HEK293 (cell line): Measurements from ENCODE around the gene ACTR6.
A peak's percentile ranks its signal among the peaks of the same experiment; 100 is the strongest.

Experiments
- CTCF ChIA-PET: fragments of 350-600 bp; formaldehyde crosslinking; extraction: SDS; loops from one replicate; lab custom pipeline; 2021; ENCODE audit warnings: antibody characterized with exemption; lab: Yijun Ruan, JAX
- POLR2A ChIA-PET: fragments of 300-600 bp; formaldehyde crosslinking; extraction: SDS; loops from one replicate; lab custom pipeline; 2020; ENCODE audit warnings: antibody characterized with exemption, inconsistent platforms; lab: Yijun Ruan, JAX
- H3K27ac ChIP-seq: fragments of 200-500 bp; sonication (Bioruptor generic); 2 replicates; pipeline ENCODE4 v1.5.1; 2014; ENCODE audit warnings: low read depth, low read length, control low read depth, inconsistent platforms; ENCODE audit errors: extremely low read depth
- H3K36me3 ChIP-seq, 2 experiments: fragments of 200-500 bp in 1 of 2; sonication (Bioruptor generic) in 1 of 2; 1 replicate in 1 of 2; 2 replicates in 1 of 2; pipeline ENCODE4 v1.5.1; 2014 to 2017; ENCODE audit warnings: inconsistent platforms in 2 of 2, low read length in 2 of 2; ENCODE audit not compliant: control insufficient read depth in 2 of 2, insufficient read depth in 1 of 2
- H3K4me1 ChIP-seq: fragments of 200-500 bp; sonication (Bioruptor generic); 2 replicates; pipeline ENCODE4 v1.5.1; 2014; ENCODE audit warnings: mild to moderate bottlenecking, low read length, inconsistent platforms; ENCODE audit not compliant: control insufficient read depth, insufficient read depth
- H3K4me3 ChIP-seq: 2 replicates; pipeline ENCODE4 v1.5.1; 2011; ENCODE audit warnings: low read depth, mild to moderate bottlenecking, control low read depth, low read length, moderate library complexity
- H3K9me3 ChIP-seq: fragments of 200-500 bp; sonication (Bioruptor generic); 2 replicates; pipeline ENCODE4 v1.5.1; 2014; ENCODE audit warnings: low read depth, low read length, inconsistent platforms; ENCODE audit not compliant: control insufficient read depth, insufficient read depth
- BCL11A ChIP-seq: fragments of 450-650 bp; formaldehyde crosslinking; IDR thresholded peaks from 2 replicates; pipeline ENCODE4 v1.5.1; 2016; ENCODE audit warnings: low read depth, missing biosample characterization, missing genetic modification characterization
- PRDM6 ChIP-seq: fragments of 450-650 bp; formaldehyde crosslinking; IDR thresholded peaks from 2 replicates; pipeline ENCODE4 v1.5.1; 2017; ENCODE audit warnings: missing biosample characterization, missing genetic modification characterization
- REST ChIP-seq: fragments of 450-650 bp; formaldehyde crosslinking; IDR thresholded peaks from 2 replicates; pipeline ENCODE4 v1.5.1; 2016; ENCODE audit warnings: missing biosample characterization, missing genetic modification characterization
- SP3 ChIP-seq: fragments of 450-650 bp; formaldehyde crosslinking; IDR thresholded peaks from 2 replicates; pipeline ENCODE4 v1.5.1; 2016; ENCODE audit warnings: missing biosample characterization, missing genetic modification characterization
- ZBTB1 ChIP-seq: fragments of 450-650 bp; formaldehyde crosslinking; IDR thresholded peaks from 2 replicates; pipeline ENCODE4 v1.5.1; 2016; ENCODE audit warnings: missing biosample characterization, missing genetic modification characterization
- ZBTB21 ChIP-seq: fragments of 450-650 bp; formaldehyde crosslinking; IDR thresholded peaks from 2 replicates; pipeline ENCODE4 v1.5.1; 2017; ENCODE audit warnings: missing biosample characterization, missing genetic modification characterization
- ZNF140 ChIP-seq: fragments of 450-650 bp; formaldehyde crosslinking; IDR thresholded peaks from 2 replicates; pipeline ENCODE4 v1.5.1; 2016; ENCODE audit warnings: missing biosample characterization, missing genetic modification characterization
- ZNF148 ChIP-seq: fragments of 450-650 bp; formaldehyde crosslinking; IDR thresholded peaks from 2 replicates; pipeline ENCODE4 v1.5.0; 2017; ENCODE audit warnings: missing biosample characterization, missing genetic modification characterization, borderline replicate concordance
- ZNF18 ChIP-seq: fragments of 450-650 bp; formaldehyde crosslinking; IDR thresholded peaks from 2 replicates; pipeline ENCODE4 v1.5.1; 2016; ENCODE audit warnings: missing biosample characterization, missing genetic modification characterization
- ZNF19 ChIP-seq: fragments of 450-650 bp; formaldehyde crosslinking; IDR thresholded peaks from 2 replicates; pipeline ENCODE4; 2016; ENCODE audit warnings: missing biosample characterization, missing genetic modification characterization, low read depth
- ZNF426 ChIP-seq: fragments of 450-650 bp; formaldehyde crosslinking; IDR thresholded peaks from 2 replicates; pipeline ENCODE4 v1.5.1; 2017; ENCODE audit warnings: missing biosample characterization, missing genetic modification characterization, mild to moderate bottlenecking, inconsistent platforms, moderate library complexity
- ZNF555 ChIP-seq: fragments of 450-650 bp; formaldehyde crosslinking; conservative IDR thresholded peaks from 2 replicates; pipeline ENCODE4 v1.5.1; 2017; ENCODE audit warnings: missing biosample characterization, mild to moderate bottlenecking, missing genetic modification characterization, inconsistent platforms
- ZNF639 ChIP-seq: fragments of 450-650 bp; formaldehyde crosslinking; IDR thresholded peaks from 2 replicates; pipeline ENCODE4 v1.5.1; 2016; ENCODE audit warnings: missing biosample characterization, missing genetic modification characterization
- ZNF654 ChIP-seq: fragments of 450-650 bp; formaldehyde crosslinking; IDR thresholded peaks from 2 replicates; pipeline ENCODE4 v1.5.1; 2016; ENCODE audit warnings: low read depth, missing biosample characterization, missing genetic modification characterization

ACTR6 gene

GRCh38 chr12:100213016-100213891 is 12.6 kb downstream of the ACTR6 start (continued):
- TF ChIP-seq ZNF639 (tag by site-specific recombination) (no peak), ZNF426 (tag by site-specific recombination) (no peak), ZNF654 (tag by site-specific recombination) (no peak), ZNF555 (tag by site-specific recombination) (no peak), ZBTB21 (no peak), BCL11A (tag by site-specific recombination) (no peak), ZNF18 (no peak), ZNF148 (tag by site-specific recombination) (no peak)

GRCh38 chr12:100214518-100214917 is 13.9 kb downstream of the ACTR6 start:
- Histone ChIP-seq H3K36me3 (peaks cover 54 to 56% of the 10 kb centered on the region in 2 experiments), H3K27ac (no peak overlapping the region), H3K9me3 (no peaks in the 10 kb centered on the region), H3K4me3 (no peak overlapping the region), H3K4me1 (peaks cover 5% of the 10 kb centered on the region)
- TF ChIP-seq ZNF140, result no peak
- TF ChIP-seq REST (tag by site-specific recombination), result no peak
- TF ChIP-seq SP3, result no peak
- ChIA-PET CTCF (interaction anchor here (0.6 kb wide), 1 partner anchor 183 kb away, joined by 3 read pairs; no protein-coding TSS in a partner anchor), POLR2A (no interaction called here)

GRCh38 chr12:100215209-100215608 is 14.6 kb downstream of the ACTR6 start:
- TF ChIP-seq ZBTB1 (tag by site-specific recombination) (no peak), ZNF19 (tag by site-specific recombination) (no peak), PRDM6 (0 out of 2 replicates have a peak, but pooled peaks have one; percentile 17)
- TF ChIP-seq, all 188 proteins: peak for 1
- peaks cover 49 to 52% of the 10 kb centered on the region in 2 experiments for H3K36me3 ChIP-seq
- no peak overlapping the region for H3K4me3 ChIP-seq
- H3K9me3 ChIP-seq, result no peaks in the 10 kb centered on the region
- POLR2A ChIA-PET, result no interaction called here
- CTCF ChIA-PET, result interaction anchor here (0.6 kb wide), 1 partner anchor 184 kb away, joined by 3 read pairs; no protein-coding TSS in a partner anchor
- peaks cover 9% of the 10 kb centered on the region for H3K4me1 ChIP-seq
- no peak overlapping the region for H3K27ac ChIP-seq
